Keratinocyte (primary cell): Measurements from ENCODE around the gene EFHD1. TPM values are rescaled to one million over a fixed set of nuclear protein-coding genes. Genes with fewer than 3 reads are reported as not detected.

Source experiments
- DNase-seq: peaks from one replicate; pipeline ENCODE4 v3.0.0-alpha.2; 2011; ENCODE audit warnings: low read depth, missing footprints, low spot score
- FAIRE-seq: peaks from 2 replicates; lab custom pipeline; 2011; peaks lifted over from hg19 to GRCh38; lab: Jason Lieb, UNC
- H2AFZ ChIP-seq: 2 replicates; pipeline ENCODE4 v1.6.0; 2012; ENCODE audit warnings: low read length, control low read depth, inconsistent platforms; ENCODE audit not compliant: control insufficient read depth
- H3K27ac ChIP-seq: 2 replicates; pipeline ENCODE4 v1.5.1; 2011; ENCODE audit warnings: low read length; ENCODE audit not compliant: control insufficient read depth, insufficient read depth
- H3K27me3 ChIP-seq: 3 replicates; pipeline ENCODE4 v1.6.0; 2011; ENCODE audit warnings: low read length; ENCODE audit not compliant: control insufficient read depth, insufficient read depth; ENCODE audit errors: extremely low read depth
- H3K36me3 ChIP-seq, 2 experiments: 2 replicates in 1 of 2; 3 replicates in 1 of 2; pipeline ENCODE4 v1.5.1; 2011; ENCODE audit warnings: low read length in 2 of 2, mild to moderate bottlenecking in 1 of 2; ENCODE audit not compliant: control insufficient read depth in 2 of 2, insufficient read depth in 2 of 2; ENCODE audit errors: extremely low read depth in 1 of 2
- H3K4me1 ChIP-seq: 3 replicates; pipeline ENCODE4 v1.5.1; 2011; ENCODE audit warnings: low read length; ENCODE audit not compliant: control insufficient read depth, insufficient read depth; ENCODE audit errors: extremely low read depth
- H3K4me2 ChIP-seq: 3 replicates; pipeline ENCODE4 v1.6.0; 2011; ENCODE audit warnings: low read depth, low read length; ENCODE audit not compliant: control insufficient read depth, insufficient read depth; ENCODE audit errors: extremely low read depth
- H3K4me3 ChIP-seq, 3 experiments: fragments of 200-600 bp in 1 of 3; sonication (generic) in 1 of 3; 2 replicates in 2 of 3; 3 replicates in 1 of 3; pipeline ENCODE4 v1.5.1; 2011 to 2016; ENCODE audit warnings: low read length in 3 of 3, mild to moderate bottlenecking in 3 of 3, control low read depth in 2 of 3, inconsistent platforms in 1 of 3, low read depth in 1 of 3, mixed read lengths in 1 of 3, mixed run types in 1 of 3, moderate library complexity in 1 of 3; ENCODE audit not compliant: control insufficient read depth in 2 of 3, insufficient read depth in 2 of 3; ENCODE audit errors: extremely low read depth in 1 of 3
- H3K79me2 ChIP-seq: 2 replicates; pipeline ENCODE4 v1.6.0; 2012; ENCODE audit warnings: low read length; ENCODE audit not compliant: control insufficient read depth, insufficient read depth
- H3K9ac ChIP-seq: 3 replicates; pipeline ENCODE4 v1.6.0; 2011; ENCODE audit warnings: low read length; ENCODE audit not compliant: control insufficient read depth, insufficient read depth; ENCODE audit errors: extremely low read depth
- H3K9me1 ChIP-seq: 3 replicates; pipeline ENCODE4 v1.6.0; 2011; ENCODE audit warnings: low read length; ENCODE audit not compliant: control insufficient read depth, insufficient read depth; ENCODE audit errors: extremely low read depth
- H3K9me3 ChIP-seq: 2 replicates; pipeline ENCODE4 v1.5.1; 2012; ENCODE audit warnings: low read depth, low read length; ENCODE audit not compliant: control insufficient read depth
- H4K20me1 ChIP-seq: 3 replicates; pipeline ENCODE4 v1.6.0; 2011; ENCODE audit warnings: low read length; ENCODE audit not compliant: control insufficient read depth, insufficient read depth; ENCODE audit errors: extremely low read depth
- EZH2 ChIP-seq: IDR thresholded peaks from one replicate; pipeline ENCODE4 v1.6.1; 2012; ENCODE audit warnings: inconsistent platforms, mild to moderate bottlenecking, low read length, moderate library complexity
- dilution Hi-C: fragments of 300-500 bp; cut with MboI; formaldehyde crosslinking; loops from one replicate; pipeline ENCODE4 v1.7.0; 2020; ENCODE audit warnings: low sequenced_read_pairs; ENCODE audit not compliant: extremely low pct_ligation_motif_present
- polyA plus RNA-seq, 5 experiments: library from polyadenylated mRNA; depleted of rRNA in 3 of 5; stranded (reverse) in 3 of 5; stranded (forward) in 1 of 5; unstranded in 1 of 5; fragments of >200 nt; gene quantifications; 1 replicate in 1 of 5; 2 replicates in 3 of 5; 3 replicates in 1 of 5; pipeline versions ENCODE4 v1.2.1 to v1.2.3, GENCODE V29; 2011 to 2012; ENCODE audit warnings: missing spikeins in 2 of 5, low read depth in 1 of 5, low replicate concordance in 1 of 5
- TF ChIP-seq, protein P1 (sequence below), 3 experiments: IDR thresholded peaks in 1 of 3; conservative IDR thresholded peaks in 1 of 3; optimal IDR thresholded peaks in 1 of 3; 2 replicates in 2 of 3; 3 replicates in 1 of 3; pipeline versions ENCODE3 to v1.5.1; 2011; ENCODE audit warnings: low read length in 3 of 3, mild to moderate bottlenecking in 3 of 3, moderate library complexity in 2 of 3, control low read depth in 1 of 3, inconsistent platforms in 1 of 3; ENCODE audit not compliant: insufficient read depth in 2 of 3; ENCODE audit errors: extremely low read depth in 1 of 3

Gene EFHD1
- polyA plus RNA-seq, 1 donor (not counting 4 experiments of a cell fraction or from before 2014, with no cell fraction given): not detected

DNA sequence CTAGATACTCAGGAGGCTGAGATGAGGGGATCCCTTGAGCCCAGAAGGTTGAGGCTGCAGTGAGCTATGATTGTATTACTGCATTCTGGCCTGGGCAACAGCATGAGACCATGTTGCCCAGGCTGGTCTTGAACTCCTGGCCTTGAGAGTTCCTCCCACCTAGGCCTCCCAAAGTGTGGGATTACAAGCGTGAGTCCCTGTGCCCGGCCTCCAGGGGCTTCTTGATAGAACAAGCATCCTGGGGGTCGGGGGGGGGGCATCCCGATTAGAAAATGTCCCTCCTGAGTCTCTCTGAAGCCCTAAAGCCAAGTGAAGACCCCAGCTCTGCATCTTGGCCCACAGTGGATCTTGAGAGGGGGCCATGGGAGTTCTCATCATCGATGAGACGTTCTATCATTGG is 22.3 kb upstream of the EFHD1 start:
- Histone ChIP-seq H3K79me2 (no peaks in the 10 kb centered on the region), H3K4me3 (no peak overlapping the region), H3K27ac (no peak overlapping the region), H3K9me3 (no peaks in the 10 kb centered on the region), H4K20me1 (no peaks in the 10 kb centered on the region), H3K27me3 (no peaks in the 10 kb centered on the region), H3K4me2 (no peak overlapping the region), H3K4me1 (peaks cover 10% of the 10 kb centered on the region), H3K9me1 (no peaks in the 10 kb centered on the region), H3K9ac (no peak overlapping the region), H3K36me3 (no peaks in the 10 kb centered on the region), H2AFZ (no peak overlapping the region)
- DNase-seq (no peak), FAIRE-seq (no peak)
- dilution Hi-C loops: no loop called here
- no peak for TF ChIP-seq EZH2
- TF ChIP-seq, protein P1, sequence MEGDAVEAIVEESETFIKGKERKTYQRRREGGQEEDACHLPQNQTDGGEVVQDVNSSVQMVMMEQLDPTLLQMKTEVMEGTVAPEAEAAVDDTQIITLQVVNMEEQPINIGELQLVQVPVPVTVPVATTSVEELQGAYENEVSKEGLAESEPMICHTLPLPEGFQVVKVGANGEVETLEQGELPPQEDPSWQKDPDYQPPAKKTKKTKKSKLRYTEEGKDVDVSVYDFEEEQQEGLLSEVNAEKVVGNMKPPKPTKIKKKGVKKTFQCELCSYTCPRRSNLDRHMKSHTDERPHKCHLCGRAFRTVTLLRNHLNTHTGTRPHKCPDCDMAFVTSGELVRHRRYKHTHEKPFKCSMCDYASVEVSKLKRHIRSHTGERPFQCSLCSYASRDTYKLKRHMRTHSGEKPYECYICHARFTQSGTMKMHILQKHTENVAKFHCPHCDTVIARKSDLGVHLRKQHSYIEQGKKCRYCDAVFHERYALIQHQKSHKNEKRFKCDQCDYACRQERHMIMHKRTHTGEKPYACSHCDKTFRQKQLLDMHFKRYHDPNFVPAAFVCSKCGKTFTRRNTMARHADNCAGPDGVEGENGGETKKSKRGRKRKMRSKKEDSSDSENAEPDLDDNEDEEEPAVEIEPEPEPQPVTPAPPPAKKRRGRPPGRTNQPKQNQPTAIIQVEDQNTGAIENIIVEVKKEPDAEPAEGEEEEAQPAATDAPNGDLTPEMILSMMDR (optimal IDR thresholded peaks at IDR 0.05 in 1 of 3, IDR thresholded peaks at IDR 0.05 in 1 of 3, conservative IDR thresholded peaks at IDR 0.05 in 1 of 3; ENCODE audit: extremely low read depth in 1 of 3, insufficient read depth in 2 of 3, low read length in 3 of 3): no peak

DNA sequence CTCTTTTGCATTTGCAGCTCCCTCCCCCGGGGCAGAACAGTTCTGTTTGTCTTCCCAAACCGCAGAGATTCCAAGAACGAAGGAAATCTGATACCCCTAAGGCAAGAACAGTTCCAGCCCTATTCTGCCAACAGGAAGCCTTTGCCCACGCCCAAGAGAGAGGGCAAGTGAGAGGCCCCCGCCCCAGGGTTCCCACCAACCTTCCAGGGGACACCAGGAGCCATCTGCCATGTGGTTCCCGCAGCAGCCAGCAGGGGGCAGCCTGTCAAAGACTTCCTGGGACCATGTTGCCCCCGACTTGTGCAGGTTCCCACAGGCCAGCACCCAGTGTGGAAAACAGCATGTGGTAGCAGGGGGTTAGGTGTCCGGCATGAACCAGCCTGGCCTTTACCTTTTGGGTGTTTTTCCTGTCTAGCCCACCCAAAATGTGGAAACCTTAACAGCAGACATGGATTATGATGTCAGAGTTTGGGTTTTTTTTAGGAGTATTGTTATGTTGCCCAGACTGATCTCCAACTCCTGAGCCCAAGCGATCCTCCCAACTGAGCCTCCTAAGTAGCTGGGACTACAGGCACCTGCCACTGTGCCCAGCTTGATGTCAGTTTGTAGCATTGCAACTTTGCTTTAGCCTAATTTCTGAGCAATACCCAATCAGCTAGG is 21.7 kb upstream of the EFHD1 start:
- Histone ChIP-seq H3K36me3 (no peaks in the 10 kb centered on the region), H3K9me1 (no peaks in the 10 kb centered on the region), H3K4me3 (no peak overlapping the region), H4K20me1 (no peaks in the 10 kb centered on the region), H3K9me3 (no peaks in the 10 kb centered on the region), H2AFZ (peak overlapping the region; percentile 33), H3K27ac (no peak overlapping the region), H3K79me2 (no peaks in the 10 kb centered on the region), H3K9ac (no peak overlapping the region), H3K4me2 (peak overlapping the region; percentile 27), H3K4me1 (peaks cover 10% of the 10 kb centered on the region), H3K27me3 (no peaks in the 10 kb centered on the region)
- dilution Hi-C loops: no loop called here
- FAIRE-seq (peak; percentile 51), DNase-seq (peak; percentile 76)
- TF ChIP-seq EZH2: no peak
- TF ChIP-seq, protein P1 (optimal IDR thresholded peaks at IDR 0.05 in 1 of 3, IDR thresholded peaks at IDR 0.05 in 1 of 3, conservative IDR thresholded peaks at IDR 0.05 in 1 of 3; ENCODE audit: extremely low read depth in 1 of 3, insufficient read depth in 2 of 3, low read length in 3 of 3): peak; percentile 90 to 93 (median 92)
